ENCODE data around the gene TRPM3.

- TF ChIP-seq CTCF (conservative IDR thresholded peaks at IDR 0.05), result no peak
- no peak for TF ChIP-seq EZH2 (IDR thresholded peaks at IDR 0.05; ENCODE audit: low read depth)
Observed at GRCh38 chr9:70677055-70677735, 444.2 kb downstream of the TRPM3 start.
